Measurements from ENCODE around the gene UBE2E2.

DNA sequence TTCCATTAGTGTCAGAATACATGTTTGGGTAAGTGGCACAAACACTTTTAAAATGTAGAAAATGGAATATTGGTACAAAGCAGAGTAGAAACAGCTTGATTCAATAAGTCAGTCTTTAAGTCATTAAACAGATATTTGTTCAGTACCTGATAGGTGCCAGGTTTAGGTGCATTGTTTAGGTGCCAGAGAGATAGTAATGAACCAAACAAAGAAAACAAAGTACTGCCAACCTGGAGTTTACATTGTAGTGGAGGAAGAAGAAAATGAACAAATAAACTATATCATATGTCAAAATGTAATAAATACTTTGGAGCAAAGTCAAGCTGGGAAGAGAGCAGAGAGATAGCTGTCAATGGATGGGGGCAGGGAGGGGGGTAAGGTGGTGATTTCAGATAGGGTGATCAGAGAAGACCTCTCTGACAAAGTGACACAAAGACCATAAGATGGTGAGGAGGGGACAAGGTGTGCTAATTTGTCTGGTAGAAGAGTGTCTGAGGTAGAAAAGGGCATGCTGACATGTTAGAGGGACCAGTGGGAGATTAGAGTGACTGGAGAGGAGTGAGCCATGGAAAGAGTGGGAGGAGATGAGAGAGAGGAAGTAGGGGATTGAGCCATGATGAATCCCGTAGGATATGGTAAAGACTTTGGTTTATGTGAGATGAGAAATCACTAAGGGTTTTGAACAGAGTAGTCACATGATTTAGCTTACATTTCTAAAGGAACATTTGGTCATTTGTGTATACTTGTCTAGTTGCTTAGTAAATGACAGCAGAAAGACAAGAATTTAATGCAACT lies 128.2 kb downstream of the UBE2E2 start:
- TF ChIP-seq GATA3 (IDR thresholded peaks at IDR 0.05; ENCODE audit: low read depth, low read length) (no peak), GATA2 (IDR thresholded peaks at IDR 0.05; ENCODE audit: low read depth, low read length) (no peak)

Data from SH-SY5Y (cell line).